Kidney epithelial cell (primary cell): Measurements from ENCODE around the gene HK3. TPM values are rescaled to one million over a fixed set of nuclear protein-coding genes. Genes with fewer than 3 reads are reported as not detected.

Experiments used
- DNase-seq: peaks from one replicate; pipeline ENCODE4 v3.0.0-alpha.2; 2010; ENCODE audit warnings: low read depth
- H3K27me3 ChIP-seq: 2 replicates; pipeline ENCODE4 v1.6.0; 2011; ENCODE audit warnings: low read length; ENCODE audit not compliant: control insufficient read depth, insufficient read depth
- H3K36me3 ChIP-seq: 2 replicates; pipeline ENCODE4 v1.5.1; 2011; ENCODE audit warnings: low read length; ENCODE audit not compliant: control insufficient read depth, insufficient read depth
- H3K4me3 ChIP-seq: 2 replicates; pipeline ENCODE4 v1.5.1; 2011; ENCODE audit warnings: low read depth, mild to moderate bottlenecking, control low read depth, low read length
- CTCF ChIP-seq: IDR thresholded peaks from 2 replicates; pipeline ENCODE4 v1.5.1; 2011; ENCODE audit warnings: mild to moderate bottlenecking, moderate library complexity, low read length, control low read depth, inconsistent platforms; ENCODE audit not compliant: insufficient read depth, poor library complexity, severe bottlenecking
- total RNA-seq: library from RNA; depleted of rRNA; stranded (reverse); fragments of >200 nt; gene quantifications from 2 replicates; pipeline ENCODE4 v1.2.3, GENCODE V29; 2015

The HK3 gene
- total RNA-seq, 1 donor from 2014 or later = 0.04 TPM

DNA sequence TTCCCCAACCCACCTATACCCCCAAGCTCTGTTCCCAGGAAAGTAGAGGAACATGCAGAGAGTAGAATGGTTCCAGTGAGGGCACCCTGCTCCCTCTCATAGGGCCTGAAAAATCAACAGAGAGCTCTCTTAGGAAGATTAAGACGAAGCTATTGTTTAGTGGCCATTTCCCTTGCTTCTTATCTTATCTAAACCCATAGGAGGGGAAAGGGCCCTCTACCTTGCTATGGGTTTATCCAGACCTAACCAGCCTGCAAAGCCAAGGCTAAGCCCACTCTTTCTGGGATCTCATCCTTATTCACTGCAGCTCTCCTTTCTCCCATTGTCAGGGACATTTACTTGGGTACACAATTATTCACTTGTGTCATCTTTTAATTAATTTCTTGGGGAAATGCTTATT, 39.3 kb upstream of the HK3 start:
- DNase-seq = no peak
- no peaks in the 10 kb centered on the region for H3K36me3 ChIP-seq

GRCh38 chr5:176935017-176935416, 35.9 kb upstream of the HK3 start:
- no peak for TF ChIP-seq CTCF
- Histone ChIP-seq H3K36me3 (no peaks in the 10 kb centered on the region), H3K27me3 (no peaks in the 10 kb centered on the region), H3K4me3 (no peak overlapping the region)
- DNase-seq = no peak

More for the DNA sequence above, 39.3 kb upstream of the HK3 start:
- no peak for TF ChIP-seq CTCF
- Histone ChIP-seq H3K27me3 (no peaks in the 10 kb centered on the region), H3K4me3 (no peak overlapping the region)

GRCh38 chr5:176934309-176934930, 35.3 kb upstream of the HK3 start:
- H3K27me3 ChIP-seq = no peaks in the 10 kb centered on the region
- H3K36me3 ChIP-seq = no peaks in the 10 kb centered on the region
- no peak for TF ChIP-seq CTCF
- no peak for DNase-seq
- H3K4me3 ChIP-seq = no peak overlapping the region

- Histone ChIP-seq H3K4me3 (no peak overlapping the region), H3K36me3 (no peaks in the 10 kb centered on the region), H3K27me3 (no peaks in the 10 kb centered on the region)
- TF ChIP-seq CTCF = no peak
- DNase-seq = no peak
These were observed 30.5 kb upstream of the HK3 start for GRCh38 chr5:176929654-176930053.

- Histone ChIP-seq H3K36me3 (no peaks in the 10 kb centered on the region), H3K4me3 (no peak overlapping the region), H3K27me3 (no peaks in the 10 kb centered on the region)
- no peak for TF ChIP-seq CTCF
- DNase-seq = no peak
These were observed 28.4 kb upstream of the HK3 start for GRCh38 chr5:176927562-176927961.

DNA sequence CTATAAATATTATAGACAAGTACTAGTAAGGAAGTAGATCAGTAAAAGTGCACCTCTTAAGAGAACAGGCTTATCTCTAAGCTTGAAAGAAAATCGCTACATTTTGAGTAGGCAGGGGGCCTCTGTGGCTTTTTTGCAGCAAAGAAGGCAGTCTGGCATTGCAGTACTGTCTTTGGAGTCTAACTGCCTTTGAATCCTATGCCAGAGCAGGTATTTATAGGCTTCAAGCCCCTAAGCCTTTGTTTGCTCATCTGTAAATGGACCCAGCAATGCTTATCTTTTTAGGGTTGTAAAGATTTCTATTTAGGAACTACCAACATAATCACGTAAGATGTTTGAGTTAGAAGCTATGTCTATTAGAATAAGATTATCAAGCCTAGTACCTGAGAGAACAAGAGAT, 23.7 kb upstream of the HK3 start:
- no peak overlapping the region for H3K4me3 ChIP-seq
- TF ChIP-seq CTCF = no peak
- no peak for DNase-seq
- no peaks in the 10 kb centered on the region for H3K36me3 ChIP-seq
- H3K27me3 ChIP-seq = no peaks in the 10 kb centered on the region
